Astrocyte of the spinal cord (primary cell): ENCODE measurements around the gene TSSK6.

Source experiments
- DNase-seq: peaks from one replicate; pipeline ENCODE4 v3.0.0; 2011; ENCODE audit warnings: low read depth, low spot score
- H3K4me3 ChIP-seq: 2 replicates; pipeline ENCODE4 v1.5.1; 2011; ENCODE audit warnings: low read depth, mild to moderate bottlenecking, low read length, moderate library complexity
- CTCF ChIP-seq: IDR thresholded peaks from 2 replicates; pipeline ENCODE4 v1.5.1; 2012; ENCODE audit warnings: low read depth, mild to moderate bottlenecking, low read length, inconsistent platforms
- in situ Hi-C: cut with HindIII; loops from 2 replicates; pipeline ENCODE4 v1.10.0; 2017; ENCODE audit warnings: low sequenced_read_pairs

TSSK6 gene

DNA sequence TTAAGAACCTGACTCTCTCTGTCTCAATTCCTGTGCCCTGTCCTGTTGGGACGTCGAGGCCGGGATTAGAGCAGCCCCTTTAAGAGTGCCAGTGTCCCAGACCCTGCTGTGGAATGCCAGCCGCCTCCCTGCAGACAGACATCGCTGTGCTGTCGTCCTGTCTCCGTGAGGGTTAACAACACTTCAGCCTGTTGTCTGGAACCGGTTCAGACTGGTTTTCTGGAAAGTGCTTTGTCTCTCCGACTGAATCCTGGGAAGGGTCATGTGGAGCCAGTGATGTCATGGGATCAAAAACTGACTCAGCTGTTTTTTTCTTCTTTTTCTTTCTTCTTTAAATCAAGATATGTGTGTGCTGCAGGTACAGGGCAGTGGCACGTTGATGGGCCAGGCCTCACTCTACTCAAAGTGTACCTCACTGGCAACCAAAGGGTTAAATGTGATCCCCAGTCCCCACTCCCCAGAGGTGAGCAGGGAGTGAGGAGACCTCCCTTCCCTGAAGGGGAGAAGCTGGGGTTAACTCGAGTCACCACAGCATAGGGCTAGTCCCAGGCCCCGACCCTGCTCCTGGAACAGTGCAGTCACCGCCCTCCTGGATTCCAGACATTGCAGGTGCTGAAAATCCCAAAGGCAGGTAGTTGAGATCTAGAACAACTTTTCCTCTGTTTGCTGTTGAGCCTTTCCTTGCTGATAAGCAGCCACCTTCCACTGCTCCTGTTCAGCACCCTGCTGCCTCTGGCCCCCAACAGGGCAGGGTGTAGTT is 50.8 kb downstream of the TSSK6 start:
- in situ Hi-C loops: no loop called here
- no peak for TF ChIP-seq CTCF
- H3K4me3 ChIP-seq: no peak overlapping the region
- DNase-seq: peak; percentile 74
